NCI-H128 (cell line): ENCODE results near the gene CLEC4A.
"Not testable (repeated sequence)": the region's sequence is repeated elsewhere in the genome, so short reads cannot be mapped to it uniquely, and the experiment has no call there.

Experiments used
- DNase-seq: peaks from one replicate; lab custom pipeline; 2025; ENCODE audit not compliant: unreplicated experiment; lab: John Stamatoyannopoulos, UW

CLEC4A gene

DNA sequence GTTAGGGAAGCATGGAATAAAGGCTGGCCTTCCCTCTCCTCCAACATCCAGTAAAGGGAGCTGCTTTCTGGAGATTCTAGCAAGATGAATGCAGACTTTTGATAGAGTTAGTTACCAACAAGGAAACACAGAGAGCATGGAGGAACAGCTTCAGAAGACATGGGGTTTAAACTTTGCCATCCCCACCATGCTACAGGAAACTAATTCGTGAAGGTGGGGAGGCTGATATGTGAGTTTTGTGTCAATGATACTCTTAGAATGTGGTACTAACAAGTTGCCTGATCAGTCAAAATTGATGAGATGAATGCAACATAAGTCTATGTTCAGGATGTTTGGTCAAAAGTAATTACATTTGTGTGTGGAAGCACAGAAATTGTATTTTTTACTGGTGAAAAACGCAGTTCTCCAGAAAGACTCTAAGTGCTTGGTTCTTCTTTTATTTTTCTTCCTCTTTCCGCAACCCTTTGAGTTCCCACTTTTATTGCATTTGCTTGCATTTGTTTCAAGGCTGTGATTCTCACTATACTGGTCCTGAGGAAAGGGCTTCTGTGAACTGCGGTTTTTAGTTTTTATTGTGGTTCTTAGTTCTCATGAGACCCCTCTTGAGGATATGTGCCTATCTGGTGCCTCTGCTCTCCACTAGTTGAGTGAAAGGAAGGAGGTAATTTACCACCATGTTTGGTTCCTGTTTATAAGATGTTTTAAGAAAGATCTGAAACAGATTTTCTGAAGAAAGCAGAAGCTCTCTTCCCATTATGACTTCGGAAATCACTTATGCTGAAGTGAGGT lies at the start of gene CLEC4A:
Gene CLEC4A, plus strand, starts transcription at position 494 of the 789 bp plus-strand sequence. Its CDS starts 262 bp downstream, at position 756.
- DNase-seq: no peak

DNA sequence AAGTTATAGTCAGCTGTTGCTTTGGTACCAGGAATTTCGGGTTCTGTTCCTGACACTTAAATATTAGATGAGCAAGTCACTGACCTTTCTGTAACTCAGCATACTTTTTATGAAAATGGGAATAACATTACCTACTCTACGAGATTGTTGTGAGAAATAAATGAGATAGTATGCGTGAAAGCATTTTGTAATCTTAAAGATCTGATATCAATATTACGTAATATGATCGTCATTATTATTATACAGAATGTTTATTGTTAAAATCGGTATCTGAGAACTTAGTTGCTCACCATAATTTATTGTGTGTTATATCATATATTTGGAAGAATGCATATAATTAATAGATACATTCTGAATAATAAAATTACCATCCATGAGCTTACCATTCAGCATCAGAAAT lies 47.5 kb upstream of the CLEC4A start:
- DNase-seq: no peak

DNA sequence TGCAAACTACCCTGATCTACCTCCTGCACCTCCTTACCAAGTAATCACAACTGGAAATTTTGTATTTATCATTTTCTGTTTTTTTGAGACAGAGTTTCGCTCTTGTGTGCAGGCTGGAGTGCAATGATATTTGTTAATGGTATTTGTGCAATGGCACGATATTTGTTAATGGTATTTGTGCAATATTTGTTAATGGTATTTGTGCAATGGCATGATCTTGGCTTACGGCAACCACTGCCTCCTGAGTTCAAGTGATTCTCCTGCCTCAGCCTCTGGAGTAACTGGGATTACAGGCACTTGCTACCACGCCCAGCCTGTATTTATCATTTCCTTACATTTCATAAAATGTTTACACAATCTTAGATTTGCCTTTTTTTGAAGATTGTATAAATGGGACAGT lies 47.1 kb upstream of the CLEC4A start:
- DNase-seq: no peak

DNA sequence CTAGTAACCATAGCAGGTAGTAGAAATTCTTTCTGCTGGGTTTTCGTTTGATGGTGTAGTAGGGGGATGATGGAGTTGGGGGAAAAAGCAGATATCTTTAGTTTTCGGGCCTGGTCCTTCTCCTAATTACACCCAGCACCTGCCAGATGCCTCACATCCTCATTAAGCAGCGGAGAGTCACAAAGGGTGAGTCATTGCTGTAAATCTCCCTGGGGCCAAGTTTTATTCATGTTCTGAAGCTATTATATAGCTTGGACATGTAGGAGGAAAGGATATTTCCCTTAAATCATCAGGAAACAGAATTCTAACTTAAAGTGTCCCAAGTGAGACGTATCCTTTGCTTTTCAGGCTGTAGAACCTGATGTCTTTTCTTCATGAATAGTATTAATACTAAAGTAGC lies 46.2 kb upstream of the CLEC4A start:
- no peak for DNase-seq

DNA sequence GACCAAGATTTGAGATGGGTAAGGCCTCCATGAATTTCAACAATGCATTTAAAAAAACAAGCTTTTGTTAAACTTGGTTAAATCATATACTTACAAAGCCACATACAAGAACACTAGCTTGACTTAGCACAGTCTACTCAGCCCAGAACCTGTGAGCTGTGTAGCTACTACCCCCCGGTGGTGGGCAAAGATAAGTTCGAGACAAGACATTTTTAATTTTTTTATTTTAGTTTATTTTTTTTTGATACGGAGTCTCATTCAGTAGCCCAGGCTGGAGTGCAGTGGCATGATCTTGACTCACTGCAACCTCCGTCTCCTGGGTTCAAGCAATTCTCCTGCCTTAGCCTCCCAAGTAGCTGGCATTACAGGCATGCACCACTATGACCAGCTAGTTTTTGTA lies 45.0 kb upstream of the CLEC4A start:
- DNase-seq: peak; percentile 18

DNA sequence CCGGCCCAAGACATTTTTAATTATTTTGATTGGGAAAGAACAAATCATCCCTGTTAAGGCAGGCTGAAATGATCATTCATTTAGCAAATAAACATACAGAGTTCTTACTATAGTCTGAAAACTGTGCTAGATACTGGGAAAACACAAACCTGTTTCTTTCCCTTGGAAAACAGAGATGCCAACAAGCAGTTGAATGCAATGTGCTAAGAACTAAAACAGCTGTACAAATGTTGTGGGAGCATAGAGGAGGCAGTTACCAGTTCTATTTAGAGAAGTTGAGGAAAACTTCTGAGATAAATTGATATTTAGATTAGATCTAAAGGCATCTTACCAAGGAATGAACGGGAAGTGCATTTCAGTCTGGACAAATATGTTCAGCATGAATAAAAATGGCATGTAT lies 44.5 kb upstream of the CLEC4A start:
- DNase-seq: no peak

DNA sequence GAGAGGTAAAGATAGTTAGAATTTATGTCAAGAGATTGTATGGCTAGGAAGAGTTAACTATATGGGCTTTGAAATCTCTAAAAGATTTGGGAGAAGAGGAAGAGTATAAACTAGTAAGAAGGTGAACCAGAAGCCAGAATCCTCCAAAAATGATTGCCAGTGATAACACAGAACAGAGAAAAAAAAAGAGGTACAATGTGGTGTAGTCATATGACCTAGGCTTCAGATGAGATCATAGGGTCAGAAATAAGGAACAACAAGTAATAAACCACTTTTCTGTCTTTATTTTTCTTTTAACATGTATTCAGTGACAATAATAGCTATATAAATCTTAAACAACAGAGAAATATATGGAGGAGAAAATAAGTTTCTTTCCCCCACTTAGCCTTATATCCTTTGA lies 43.3 kb upstream of the CLEC4A start:
- no peak for DNase-seq

DNA sequence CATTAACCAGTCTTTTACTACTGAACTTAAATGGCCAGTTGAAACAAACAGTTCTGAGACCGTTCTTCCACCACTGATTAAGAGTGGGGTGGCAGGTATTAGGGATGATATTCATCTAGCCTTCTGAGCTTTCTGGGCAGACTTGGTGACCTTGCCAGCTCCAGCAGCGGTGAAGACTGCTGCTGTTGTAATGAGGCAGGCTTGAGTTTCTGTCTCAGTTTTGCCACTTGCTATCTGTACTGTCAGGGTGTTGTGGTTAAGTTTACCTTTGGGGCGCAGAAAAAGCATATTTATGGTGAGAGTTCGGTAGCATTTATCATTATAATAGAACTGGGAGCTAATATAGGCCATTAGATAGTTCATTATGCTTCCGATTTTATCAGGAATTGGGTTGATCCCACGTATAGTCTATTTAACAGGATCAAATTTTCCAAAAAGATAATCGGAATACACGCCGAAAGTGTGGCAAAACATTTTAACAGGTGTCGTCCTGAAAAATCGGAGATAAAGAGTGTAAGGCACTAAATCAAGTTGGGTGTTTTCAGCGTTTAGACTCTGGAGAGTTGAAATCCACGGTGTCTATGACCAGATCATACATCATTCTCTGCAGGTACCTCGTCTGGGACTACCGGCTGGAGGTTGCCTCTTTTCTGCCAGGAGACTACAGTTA lies 42.0 kb upstream of the CLEC4A start:
- DNase-seq: peak; percentile 16

DNA sequence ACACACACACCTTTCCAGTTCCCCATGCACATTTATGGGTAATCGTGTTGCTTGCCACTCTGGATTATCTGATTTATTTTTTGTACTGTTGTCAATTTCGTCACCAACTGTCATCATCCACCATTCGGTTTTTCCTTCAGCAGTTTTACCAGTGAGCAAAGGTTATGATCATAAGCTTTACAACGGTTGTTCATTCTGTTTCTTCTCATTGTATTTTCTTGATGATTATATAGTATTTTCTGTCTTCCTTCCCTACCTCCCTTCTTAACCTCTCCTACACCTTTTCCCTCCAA lies 40.7 kb upstream of the CLEC4A start:
- DNase-seq: no peak

DNA sequence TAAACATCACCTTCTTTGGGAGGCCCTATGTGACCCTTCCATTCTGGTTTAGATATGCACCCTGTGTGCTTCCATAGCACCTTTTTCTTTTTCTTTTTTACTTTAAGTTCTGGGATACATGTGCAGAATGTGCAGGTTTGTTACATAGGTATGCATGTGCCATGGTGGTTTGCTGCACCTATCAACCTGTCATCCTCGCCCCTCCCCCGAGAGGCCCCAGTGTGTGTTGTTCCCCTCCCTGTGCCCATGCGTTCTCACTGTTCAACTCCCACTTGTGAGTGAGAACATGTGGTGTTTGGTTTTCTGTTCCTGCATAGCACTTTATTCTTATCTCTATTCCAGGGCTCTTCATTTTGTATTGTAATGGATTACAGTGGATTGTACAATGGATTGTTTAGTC lies 39.1 kb upstream of the CLEC4A start:
- DNase-seq: not testable (repeated sequence)

DNA sequence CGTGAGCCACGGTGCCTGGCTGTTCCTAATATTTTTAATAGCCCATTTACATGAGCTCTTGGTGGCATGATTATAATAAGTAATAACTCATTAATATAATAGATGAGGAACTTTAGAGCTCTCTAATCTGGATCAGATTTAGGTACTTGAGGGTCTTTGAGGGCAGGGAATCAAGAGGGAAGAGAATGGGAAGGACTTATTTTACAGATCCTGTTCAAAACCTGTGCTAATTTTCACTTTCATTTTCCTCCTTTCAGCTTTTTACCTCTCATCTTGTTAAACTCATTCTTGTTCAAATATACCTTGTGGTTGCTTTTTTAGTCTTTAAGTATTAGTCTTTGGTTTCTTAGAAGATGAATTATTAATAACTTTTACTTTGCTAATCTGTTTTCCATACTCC lies 35.8 kb upstream of the CLEC4A start:
- no peak for DNase-seq

DNA sequence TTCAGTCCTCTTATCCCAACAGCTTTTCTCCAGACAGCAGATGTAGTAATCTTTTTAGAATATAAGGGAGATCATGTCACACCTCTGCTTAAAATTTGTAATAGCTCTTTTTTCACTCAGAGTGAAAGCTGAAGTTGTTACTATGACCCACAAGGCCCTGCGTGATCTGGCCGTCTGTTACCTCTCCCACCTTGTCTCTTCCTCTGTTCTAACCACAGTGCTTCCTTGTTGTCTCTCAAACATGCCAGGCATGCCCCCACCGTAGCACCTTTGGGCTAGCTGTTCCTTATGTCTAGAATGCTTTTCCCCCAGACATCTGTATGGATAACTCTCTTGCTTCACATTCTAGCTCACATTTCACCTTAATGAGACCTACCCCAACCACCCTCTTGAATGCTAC lies 34.8 kb upstream of the CLEC4A start:
- no peak for DNase-seq

DNA sequence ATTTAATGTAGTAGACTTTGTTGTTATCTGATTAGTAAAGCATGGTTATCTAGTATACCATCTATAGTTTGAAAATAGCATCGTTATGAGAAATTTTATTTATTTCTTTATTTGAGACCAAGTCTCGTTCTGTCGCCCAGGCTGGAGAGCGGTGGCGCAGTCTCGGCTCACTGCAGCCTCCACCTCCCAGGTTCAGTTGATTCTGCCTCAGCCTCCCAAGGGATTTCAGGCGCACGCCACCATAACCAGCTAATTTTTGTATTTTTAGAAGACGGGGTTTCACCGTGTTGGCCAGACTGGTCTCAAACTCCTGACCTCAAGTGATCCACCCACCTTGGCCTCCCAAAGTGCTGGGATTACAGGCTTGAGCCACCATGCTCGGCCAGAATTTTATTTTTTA lies 34.1 kb upstream of the CLEC4A start:
- DNase-seq: not testable (repeated sequence)

DNA sequence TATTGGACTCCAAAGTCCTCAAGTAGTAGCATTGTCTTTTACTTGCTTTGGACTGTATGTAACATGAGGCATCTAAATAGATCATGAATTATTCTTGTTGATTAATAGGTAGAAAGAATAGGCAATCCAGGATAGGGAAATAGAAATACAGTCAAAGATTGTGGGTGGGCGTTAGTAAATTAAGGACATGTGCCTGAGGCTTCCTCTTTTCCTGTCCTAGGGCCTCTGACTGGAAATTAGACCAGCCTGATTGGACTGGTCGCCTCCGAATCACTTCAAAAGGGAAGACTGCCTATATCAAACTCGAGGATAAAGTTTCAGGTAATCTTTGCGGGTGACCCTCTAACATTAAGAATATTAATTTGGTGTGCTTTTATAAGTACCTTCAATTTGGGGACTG lies 33.7 kb upstream of the CLEC4A start:
- DNase-seq: no peak

DNA sequence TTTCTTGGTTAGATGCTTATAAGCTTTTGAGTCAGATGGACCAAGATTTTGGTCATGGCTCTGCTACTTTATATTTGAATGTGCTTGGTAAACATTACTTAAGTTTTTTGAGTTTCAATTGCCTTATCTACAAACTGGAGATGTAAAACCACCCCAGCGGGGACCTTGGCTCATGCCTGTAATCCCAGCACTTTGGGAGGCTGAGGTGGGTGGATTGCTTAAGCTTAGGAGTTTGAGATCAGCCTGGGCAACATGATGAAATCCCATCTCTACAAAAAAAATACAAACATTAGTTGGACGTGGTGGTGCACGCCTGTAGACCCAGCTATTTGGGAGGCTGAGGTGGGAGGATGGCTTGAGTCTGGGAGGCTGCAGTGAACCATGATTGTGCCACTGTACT lies 30.1 kb upstream of the CLEC4A start:
- DNase-seq: no peak

DNA sequence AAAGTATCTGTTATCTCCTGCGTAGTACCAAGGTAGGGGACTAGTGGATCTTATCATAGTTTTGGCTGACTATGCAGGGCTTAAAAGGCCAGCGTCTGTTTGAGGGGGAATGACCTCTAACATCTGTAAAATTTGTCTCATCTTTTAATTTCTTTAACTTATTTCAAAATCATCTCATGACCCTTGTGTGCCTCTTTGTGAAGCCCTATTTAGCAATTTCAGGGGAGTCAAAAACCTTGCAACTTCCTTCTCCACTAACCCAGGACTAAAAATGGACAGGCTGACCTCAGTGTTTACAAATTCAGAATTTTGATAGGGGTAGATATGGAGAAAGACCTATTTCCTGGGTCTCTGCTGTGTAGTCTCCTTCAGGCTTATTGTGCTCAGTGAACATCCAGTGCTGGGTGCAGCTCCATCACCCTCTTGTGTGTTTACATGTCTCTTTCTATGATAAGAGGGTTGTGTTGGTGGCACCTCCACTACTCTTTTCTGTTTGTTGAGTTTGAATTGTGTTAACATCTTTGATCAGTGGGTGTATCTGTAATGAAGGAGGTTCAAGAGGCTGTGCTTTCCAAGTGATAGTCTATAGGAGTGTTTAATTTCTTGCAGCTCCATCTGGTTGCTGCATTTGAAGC lies 27.0 kb upstream of the CLEC4A start:
- no peak for DNase-seq

DNA sequence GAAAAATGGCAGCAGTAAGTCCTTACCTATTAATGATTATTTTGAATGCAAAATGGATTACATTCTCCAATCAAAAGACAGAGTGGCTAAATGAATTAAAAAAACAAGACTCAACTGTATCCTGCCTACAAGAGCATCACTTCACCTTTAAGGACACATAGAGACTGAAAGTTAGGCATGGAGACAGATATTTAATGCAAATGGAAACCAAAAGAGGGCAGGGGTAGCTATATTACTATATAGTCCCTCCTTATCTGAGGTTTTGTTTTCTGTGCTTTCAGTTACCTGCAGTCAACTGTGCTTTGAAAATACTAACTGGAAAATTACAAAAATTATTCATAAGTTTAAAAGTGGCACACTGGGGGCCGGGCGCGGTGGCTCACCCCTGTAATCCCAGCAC lies 24.2 kb upstream of the CLEC4A start:
- no peak for DNase-seq

DNA sequence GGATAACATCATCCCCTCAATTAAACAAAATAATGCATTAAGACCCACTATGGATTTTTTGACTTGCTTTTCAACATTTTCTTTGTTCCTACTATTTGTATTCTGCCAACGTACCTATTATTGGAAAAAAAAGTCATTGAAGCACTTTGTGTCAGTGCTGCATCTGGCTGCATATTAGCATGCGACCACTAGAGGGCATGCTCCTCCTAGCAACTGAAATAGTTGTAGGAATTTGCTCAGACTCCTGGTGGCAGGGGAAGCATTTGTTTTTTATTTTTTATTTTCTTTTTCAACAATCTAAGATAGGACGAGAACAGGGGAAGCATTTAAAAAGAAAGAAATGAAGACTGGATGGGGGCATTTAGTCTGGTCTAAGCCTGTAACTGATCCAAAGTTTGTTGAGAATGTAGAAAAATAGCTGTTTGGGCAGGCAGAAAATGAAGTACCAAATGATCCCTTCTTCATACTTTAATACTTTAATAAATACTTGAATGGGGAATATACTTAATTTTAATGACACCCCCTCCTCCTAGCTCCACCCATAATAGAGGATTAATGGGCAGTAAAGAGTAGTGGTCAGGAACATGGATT lies 14.5 kb upstream of the CLEC4A start:
- DNase-seq: peak; percentile 43

DNA sequence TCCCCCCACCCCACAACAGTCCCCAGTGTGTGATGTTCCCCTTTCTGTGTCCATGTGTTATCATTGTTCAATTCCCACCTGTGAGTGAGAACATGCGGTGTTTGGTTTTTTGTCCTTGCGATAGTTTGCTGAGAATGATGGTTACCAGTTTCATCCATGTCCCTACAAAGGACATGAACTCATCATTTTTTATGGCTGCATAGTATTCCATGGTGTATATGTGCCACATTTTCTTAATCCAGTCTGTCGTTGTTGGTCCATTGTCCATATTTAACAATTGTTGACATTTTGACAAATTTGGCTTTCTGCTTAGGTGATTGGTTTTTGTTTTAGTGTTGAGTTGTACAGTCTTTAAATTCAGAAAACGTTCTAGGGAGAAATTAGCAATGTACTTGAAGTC lies 10.3 kb upstream of the CLEC4A start:
- not testable (repeated sequence) for DNase-seq

DNA sequence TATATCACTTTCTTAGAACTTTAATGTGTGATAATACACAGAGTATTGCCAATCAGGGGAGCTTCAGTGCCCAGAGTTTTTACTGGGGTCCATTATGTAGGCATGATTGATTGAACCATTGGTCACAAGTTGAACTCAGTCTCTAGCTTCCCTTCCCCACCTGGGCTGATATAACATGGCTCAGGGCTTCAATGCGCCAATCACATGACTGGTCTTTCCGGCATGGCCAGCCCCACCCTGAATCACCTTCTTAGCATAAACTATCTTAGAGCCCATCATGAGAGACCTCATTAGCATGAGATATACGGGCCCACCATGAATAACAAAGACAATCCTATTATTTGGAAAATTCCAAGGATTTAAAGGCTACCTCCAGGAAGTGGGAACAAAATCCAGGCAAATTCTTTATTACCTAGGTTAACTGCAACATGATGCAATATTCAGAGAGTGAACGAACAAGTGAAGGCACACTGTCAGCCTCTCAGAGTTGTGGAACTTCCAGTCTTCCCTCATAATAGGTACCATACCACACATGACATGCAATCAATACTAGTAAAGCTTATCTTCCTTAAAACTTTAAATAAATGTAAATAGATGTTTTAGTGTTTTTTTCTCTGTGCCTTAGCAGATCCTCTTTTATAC lies 3.2 kb upstream of the CLEC4A start:
- DNase-seq: no peak

DNA sequence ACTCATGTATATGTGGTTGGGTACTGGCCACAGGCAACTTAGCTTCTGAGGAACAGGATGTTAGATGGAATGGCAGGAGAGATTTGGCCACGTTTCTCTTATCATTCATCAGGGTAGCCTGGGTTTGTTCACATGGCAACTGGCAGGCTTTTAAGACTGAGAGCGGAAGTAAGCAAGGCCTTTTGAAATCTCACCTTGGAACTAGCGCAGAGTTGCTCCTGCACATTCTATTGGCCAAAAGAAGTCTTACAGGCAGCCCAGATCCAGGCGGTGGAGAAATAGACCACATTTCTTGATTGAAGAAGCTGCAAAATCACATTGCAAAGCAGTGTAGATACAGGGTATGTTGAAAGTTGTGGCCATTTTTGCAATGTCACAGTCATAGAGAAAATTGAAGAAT lies 3.7 kb downstream of the CLEC4A start:
- DNase-seq: no peak
